ENCODE data around the gene TTC7B.

DNA sequence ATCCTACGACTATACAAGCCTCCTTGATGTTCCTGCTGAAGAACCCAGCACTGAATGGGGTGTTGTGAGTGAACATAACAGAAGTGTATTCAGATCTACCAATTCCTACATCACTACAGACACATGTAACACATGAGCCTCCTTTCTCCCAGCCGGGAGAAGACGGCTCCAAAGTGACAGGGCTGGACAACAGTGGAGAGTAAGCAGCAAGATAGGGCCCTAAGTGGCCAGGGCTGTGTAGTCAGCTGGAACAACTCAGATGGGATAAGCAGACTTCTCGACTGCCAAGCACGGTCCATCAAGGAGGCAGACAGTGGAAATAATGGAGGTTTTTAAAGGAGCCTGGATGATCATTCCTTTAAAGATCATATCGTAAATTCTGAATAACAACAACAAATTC, 73.5 kb downstream of the TTC7B start:
- TF ChIP-seq TAF1 (IDR thresholded peaks at IDR 0.05; ENCODE audit: low read depth) (no peak), NFIC (IDR thresholded peaks at IDR 0.05) (no peak), RAD21 (IDR thresholded peaks at IDR 0.05; ENCODE audit: low read depth) (no peak), CEBPB (IDR thresholded peaks at IDR 0.05) (no peak), TCF12 (IDR thresholded peaks at IDR 0.05; ENCODE audit: low read depth) (no peak), EP300 (IDR thresholded peaks at IDR 0.05; ENCODE audit: borderline replicate concordance) (no peak), TEAD4 (IDR thresholded peaks at IDR 0.05) (no peak), ZBTB7A (IDR thresholded peaks at IDR 0.05; ENCODE audit: low read depth) (no peak), CREB1 (IDR thresholded peaks at IDR 0.05; ENCODE audit: low read depth) (no peak)
- TF ChIP-seq, protein P1, sequence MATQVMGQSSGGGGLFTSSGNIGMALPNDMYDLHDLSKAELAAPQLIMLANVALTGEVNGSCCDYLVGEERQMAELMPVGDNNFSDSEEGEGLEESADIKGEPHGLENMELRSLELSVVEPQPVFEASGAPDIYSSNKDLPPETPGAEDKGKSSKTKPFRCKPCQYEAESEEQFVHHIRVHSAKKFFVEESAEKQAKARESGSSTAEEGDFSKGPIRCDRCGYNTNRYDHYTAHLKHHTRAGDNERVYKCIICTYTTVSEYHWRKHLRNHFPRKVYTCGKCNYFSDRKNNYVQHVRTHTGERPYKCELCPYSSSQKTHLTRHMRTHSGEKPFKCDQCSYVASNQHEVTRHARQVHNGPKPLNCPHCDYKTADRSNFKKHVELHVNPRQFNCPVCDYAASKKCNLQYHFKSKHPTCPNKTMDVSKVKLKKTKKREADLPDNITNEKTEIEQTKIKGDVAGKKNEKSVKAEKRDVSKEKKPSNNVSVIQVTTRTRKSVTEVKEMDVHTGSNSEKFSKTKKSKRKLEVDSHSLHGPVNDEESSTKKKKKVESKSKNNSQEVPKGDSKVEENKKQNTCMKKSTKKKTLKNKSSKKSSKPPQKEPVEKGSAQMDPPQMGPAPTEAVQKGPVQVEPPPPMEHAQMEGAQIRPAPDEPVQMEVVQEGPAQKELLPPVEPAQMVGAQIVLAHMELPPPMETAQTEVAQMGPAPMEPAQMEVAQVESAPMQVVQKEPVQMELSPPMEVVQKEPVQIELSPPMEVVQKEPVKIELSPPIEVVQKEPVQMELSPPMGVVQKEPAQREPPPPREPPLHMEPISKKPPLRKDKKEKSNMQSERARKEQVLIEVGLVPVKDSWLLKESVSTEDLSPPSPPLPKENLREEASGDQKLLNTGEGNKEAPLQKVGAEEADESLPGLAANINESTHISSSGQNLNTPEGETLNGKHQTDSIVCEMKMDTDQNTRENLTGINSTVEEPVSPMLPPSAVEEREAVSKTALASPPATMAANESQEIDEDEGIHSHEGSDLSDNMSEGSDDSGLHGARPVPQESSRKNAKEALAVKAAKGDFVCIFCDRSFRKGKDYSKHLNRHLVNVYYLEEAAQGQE (IDR thresholded peaks at IDR 0.05; ENCODE audit: low read depth), result no peak
- TF ChIP-seq, protein P2, sequence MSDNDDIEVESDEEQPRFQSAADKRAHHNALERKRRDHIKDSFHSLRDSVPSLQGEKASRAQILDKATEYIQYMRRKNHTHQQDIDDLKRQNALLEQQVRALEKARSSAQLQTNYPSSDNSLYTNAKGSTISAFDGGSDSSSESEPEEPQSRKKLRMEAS (IDR thresholded peaks at IDR 0.05), result no peak
- TF ChIP-seq, protein P3, sequence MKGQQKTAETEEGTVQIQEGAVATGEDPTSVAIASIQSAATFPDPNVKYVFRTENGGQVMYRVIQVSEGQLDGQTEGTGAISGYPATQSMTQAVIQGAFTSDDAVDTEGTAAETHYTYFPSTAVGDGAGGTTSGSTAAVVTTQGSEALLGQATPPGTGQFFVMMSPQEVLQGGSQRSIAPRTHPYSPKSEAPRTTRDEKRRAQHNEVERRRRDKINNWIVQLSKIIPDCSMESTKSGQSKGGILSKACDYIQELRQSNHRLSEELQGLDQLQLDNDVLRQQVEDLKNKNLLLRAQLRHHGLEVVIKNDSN (IDR thresholded peaks at IDR 0.05), result no peak
